AG04450 (cell line): ENCODE measurements around the gene NRCAM. TPM values are rescaled to one million over a fixed set of nuclear protein-coding genes. Genes with fewer than 3 reads are reported as not detected.

Source experiments
- CTCF ChIA-PET: fragments of 300-600, 350-600 bp; formaldehyde crosslinking; extraction: SDS; loops from one replicate; lab custom pipeline; 2022; ENCODE audit warnings: antibody characterized with exemption, inconsistent platforms; lab: Charles Lee
- POLR2A ChIA-PET: fragments of 350-600 bp; formaldehyde crosslinking; extraction: SDS; loops from one replicate; lab custom pipeline; 2021; ENCODE audit warnings: antibody characterized with exemption, inconsistent platforms; lab: Yijun Ruan, JAX
- DNase-seq: peaks from one replicate; pipeline ENCODE4 v3.0.0-alpha.2; 2011; ENCODE audit warnings: low read depth, low spot score
- H3K27ac ChIP-seq: one replicate; pipeline ENCODE4 v1.5.1; 2012; ENCODE audit warnings: low read depth, low read length, control low read depth
- H3K27me3 ChIP-seq: one replicate; pipeline ENCODE4 v1.6.0; 2012; ENCODE audit warnings: low read length; ENCODE audit not compliant: control insufficient read depth, insufficient read depth
- H3K4me3 ChIP-seq: 2 replicates; pipeline ENCODE4 v1.5.1; 2011; ENCODE audit warnings: mild to moderate bottlenecking, low read depth, low read length, control low read depth
- H3K9me3 ChIP-seq: 2 replicates; pipeline ENCODE4 v1.5.1; 2012; ENCODE audit warnings: low read length; ENCODE audit not compliant: control insufficient read depth, insufficient read depth
- polyA plus RNA-seq: library from polyadenylated mRNA; depleted of rRNA; stranded (reverse); fragments of >200 nt; gene quantifications from 2 replicates; pipeline ENCODE4 v1.2.3, GENCODE V29; 2011
- TF ChIP-seq, protein P1 (sequence below): IDR thresholded peaks from 2 replicates; pipeline ENCODE4 v1.5.1; 2011; ENCODE audit warnings: low read depth, low read length, control low read depth, inconsistent platforms

Gene NRCAM
- polyA plus RNA-seq, 1 experiment: 0.66 TPM

DNA sequence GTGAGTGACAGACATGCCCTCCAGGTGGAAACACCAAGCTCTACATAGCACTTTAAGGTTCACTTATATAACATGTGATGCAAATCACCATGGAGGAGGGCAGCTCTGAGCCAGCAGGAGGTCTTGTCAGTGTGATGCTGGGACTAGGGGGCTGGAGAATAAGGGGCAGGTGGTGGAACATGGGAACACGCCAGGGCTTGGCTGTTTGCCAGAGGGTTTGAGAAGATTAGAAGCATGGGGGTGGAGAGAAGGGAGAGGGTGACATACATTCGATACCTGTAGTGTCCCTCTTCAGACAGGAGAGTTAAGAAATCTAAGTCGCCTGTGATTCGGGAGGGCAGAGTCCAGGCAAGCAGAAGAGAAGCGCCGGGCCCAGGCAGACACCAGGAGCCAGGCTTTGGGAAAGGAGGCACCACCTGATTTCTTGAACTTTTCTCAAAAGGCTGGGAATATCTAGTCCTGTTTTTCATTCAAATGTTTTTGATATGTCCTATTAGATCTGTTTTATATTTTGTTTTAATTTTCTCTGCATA is 309.1 kb downstream of the NRCAM start:
- no peak overlapping the region for H3K27ac ChIP-seq
- H3K4me3 ChIP-seq: no peak overlapping the region
- ChIA-PET CTCF (interaction anchor here (0.5 to 3.1 kb wide), 11 partner anchors 53 to 349 kb away, joined by 3 to 36 read pairs (median 7); partner anchors contain the start of gene LAMB1), POLR2A (no interaction called here)
- H3K27me3 ChIP-seq: no peaks in the 10 kb centered on the region
- TF ChIP-seq, protein P1, sequence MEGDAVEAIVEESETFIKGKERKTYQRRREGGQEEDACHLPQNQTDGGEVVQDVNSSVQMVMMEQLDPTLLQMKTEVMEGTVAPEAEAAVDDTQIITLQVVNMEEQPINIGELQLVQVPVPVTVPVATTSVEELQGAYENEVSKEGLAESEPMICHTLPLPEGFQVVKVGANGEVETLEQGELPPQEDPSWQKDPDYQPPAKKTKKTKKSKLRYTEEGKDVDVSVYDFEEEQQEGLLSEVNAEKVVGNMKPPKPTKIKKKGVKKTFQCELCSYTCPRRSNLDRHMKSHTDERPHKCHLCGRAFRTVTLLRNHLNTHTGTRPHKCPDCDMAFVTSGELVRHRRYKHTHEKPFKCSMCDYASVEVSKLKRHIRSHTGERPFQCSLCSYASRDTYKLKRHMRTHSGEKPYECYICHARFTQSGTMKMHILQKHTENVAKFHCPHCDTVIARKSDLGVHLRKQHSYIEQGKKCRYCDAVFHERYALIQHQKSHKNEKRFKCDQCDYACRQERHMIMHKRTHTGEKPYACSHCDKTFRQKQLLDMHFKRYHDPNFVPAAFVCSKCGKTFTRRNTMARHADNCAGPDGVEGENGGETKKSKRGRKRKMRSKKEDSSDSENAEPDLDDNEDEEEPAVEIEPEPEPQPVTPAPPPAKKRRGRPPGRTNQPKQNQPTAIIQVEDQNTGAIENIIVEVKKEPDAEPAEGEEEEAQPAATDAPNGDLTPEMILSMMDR: no peak
- no peak for DNase-seq
- H3K9me3 ChIP-seq: no peaks in the 10 kb centered on the region

DNA sequence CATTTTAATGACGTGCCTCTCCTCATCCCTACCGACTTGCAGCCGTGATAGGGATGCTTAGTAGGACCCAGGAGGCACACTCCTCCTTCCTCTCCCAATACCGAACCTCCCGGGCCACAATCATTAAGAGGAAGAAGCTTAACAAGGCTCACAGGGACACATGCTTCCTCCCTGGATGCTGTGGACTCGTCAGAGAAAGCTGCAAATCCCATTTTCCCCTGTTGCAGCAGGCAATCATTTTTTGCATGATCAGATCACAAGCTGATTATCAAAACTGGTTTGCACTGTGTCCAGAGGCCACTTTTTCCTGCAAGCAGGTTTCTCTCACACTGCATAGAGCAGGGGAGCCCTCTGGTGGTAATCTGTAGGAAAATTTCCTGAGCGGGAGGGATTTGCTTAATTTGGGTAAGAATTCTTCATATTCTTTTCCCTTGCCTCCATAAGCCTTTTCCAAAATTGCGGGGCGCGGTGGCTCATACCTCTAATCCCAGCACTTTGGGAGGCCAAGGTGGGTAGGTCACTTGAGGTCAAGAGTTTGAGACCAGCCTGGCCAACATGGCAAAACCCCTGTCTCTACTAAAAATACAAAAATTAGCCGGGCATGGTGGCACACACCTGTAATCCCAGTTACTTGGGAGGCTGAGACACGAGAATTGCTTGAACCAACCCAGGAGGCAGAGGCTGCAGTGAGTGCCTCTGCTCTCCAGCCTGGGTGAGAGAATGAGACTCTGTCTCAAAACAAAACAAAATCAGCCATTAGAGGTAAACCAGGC is 310.0 kb downstream of the NRCAM start:
- no peaks in the 10 kb centered on the region for H3K9me3 ChIP-seq
- TF ChIP-seq, protein P1: peak; percentile 98

DNA sequence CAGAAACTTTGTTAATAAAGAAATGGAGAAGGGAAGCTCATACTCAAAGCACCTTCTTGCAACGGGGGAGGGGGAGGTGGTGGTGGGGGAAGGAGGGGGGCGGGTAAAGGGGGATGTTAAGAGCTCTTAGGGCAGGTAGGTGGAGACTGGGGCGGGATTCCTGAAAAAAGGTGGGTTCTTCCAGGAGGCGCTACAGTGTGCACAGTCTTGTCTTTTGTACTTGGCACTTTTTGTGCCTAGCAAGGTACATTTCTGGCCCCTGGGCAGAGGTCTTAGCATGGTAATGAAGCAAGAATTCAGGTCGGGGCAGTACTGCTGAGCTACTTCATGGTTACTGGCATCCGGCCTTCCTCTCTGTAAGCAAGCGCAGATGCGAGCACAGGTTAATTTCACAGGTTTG is 310.8 kb downstream of the NRCAM start:
- H3K27ac ChIP-seq: no peak overlapping the region
- H3K4me3 ChIP-seq: no peak overlapping the region
- POLR2A ChIA-PET: interaction anchor here (0.5 to 1.1 kb wide), 3 partner anchors 51 to 144 kb away, joined by 3 to 5 read pairs (median 4); no protein-coding TSS in a partner anchor
- no peak for DNase-seq
- CTCF ChIA-PET: interaction anchor here (0.6 to 3.1 kb wide), 44 partner anchors 7 to 402 kb away, joined by 3 to 36 read pairs (median 6); partner anchors contain the start of genes CBLL1, DLD, LAMB1 and LAMB4
- peaks cover 3% of the 10 kb centered on the region for H3K27me3 ChIP-seq
- H3K9me3 ChIP-seq: no peaks in the 10 kb centered on the region
- TF ChIP-seq, protein P1: no peak

More for the DNA sequence above, 310.0 kb downstream of the NRCAM start:
- H3K4me3 ChIP-seq: peak overlapping the region; percentile 39; the same call in 1 of the 2 replicates
- CTCF ChIA-PET: interaction anchor here (0.6 to 3.1 kb wide), 59 partner anchors 8 to 540 kb away, joined by 3 to 36 read pairs (median 5); partner anchors contain the start of genes CBLL1, DLD, LAMB1 and LAMB4
- no peaks in the 10 kb centered on the region for H3K27me3 ChIP-seq
- no peak overlapping the region for H3K27ac ChIP-seq
- peak; percentile 80 for DNase-seq
- POLR2A ChIA-PET: interaction anchor here (0.6 to 1.1 kb wide), 6 partner anchors 144 to 403 kb away, joined by 3 to 14 read pairs (median 4); partner anchors contain the start of gene LAMB1

DNA sequence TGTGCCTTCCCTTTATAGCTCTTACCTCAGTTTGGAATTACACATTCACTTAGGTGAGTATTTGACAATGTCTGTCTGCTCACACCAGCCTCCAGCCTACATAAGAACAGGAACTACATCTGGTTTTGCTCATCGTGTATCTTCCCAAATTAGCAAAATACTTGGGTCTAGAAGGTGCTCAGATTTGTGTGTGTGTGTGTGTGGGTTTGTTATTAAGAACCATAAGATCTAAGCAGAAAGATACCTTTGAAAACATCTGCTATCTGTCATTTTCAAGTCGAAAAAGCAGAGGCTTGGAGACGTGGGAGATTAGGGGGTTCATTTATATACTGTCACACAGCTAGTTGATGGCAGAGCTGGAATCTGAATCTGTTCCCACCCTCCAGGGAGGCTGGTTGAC is 311.3 kb downstream of the NRCAM start:
- no peaks in the 10 kb centered on the region for H3K9me3 ChIP-seq
- CTCF ChIA-PET: interaction anchor here (0.6 to 3.1 kb wide), 19 partner anchors 9 to 372 kb away, joined by 3 to 36 read pairs (median 12); partner anchors contain the start of gene LAMB1
- no peak overlapping the region for H3K4me3 ChIP-seq
- TF ChIP-seq, protein P1: no peak
- no peak overlapping the region for H3K27ac ChIP-seq
- POLR2A ChIA-PET: interaction anchor here (0.5 to 0.6 kb wide), 2 partner anchors 51 to 115 kb away, joined by 3 to 5 read pairs; no protein-coding TSS in a partner anchor
- peaks cover 3% of the 10 kb centered on the region for H3K27me3 ChIP-seq
- DNase-seq: no peak
